OCI-M2 (cell line): ENCODE data around the gene DKKL1.

Experiments
- DNase-seq: peaks from one replicate; lab custom pipeline; 2025; ENCODE audit not compliant: unreplicated experiment; lab: John Stamatoyannopoulos, UW

DKKL1 gene

GRCh38 chr19:49421039-49421877 lies 57.6 kb downstream of the DKKL1 start:
- no peak for DNase-seq

- DNase-seq: no peak
Observed at GRCh38 chr19:49421878-49422202, 58.2 kb downstream of the DKKL1 start.

GRCh38 chr19:49422407-49423070 lies 58.9 kb downstream of the DKKL1 start:
- no peak for DNase-seq

GRCh38 chr19:49423071-49423984 lies 59.7 kb downstream of the DKKL1 start, which contains the start of gene PTH2:
Gene PTH2, minus strand, starts transcription at chr19:49423441. Its CDS starts 102 bp downstream, at chr19:49423339.
- no peak for DNase-seq

- DNase-seq: no peak
Observed at GRCh38 chr19:49423985-49424303, 60.3 kb downstream of the DKKL1 start.
